HG03045 (cell line): ENCODE results near the gene TGM2.

ENCODE experiments used
- ATAC-seq: cut with Tn5 transposase; IDR thresholded peaks from one replicate; pipeline ENCODE4 v1.9.1; 2021; ENCODE audit warnings: mild to moderate bottlenecking, moderate library complexity; ENCODE audit not compliant: unreplicated experiment

TGM2 gene

GRCh38 chr20:38134427-38135270 lies 30.4 kb downstream of the TGM2 start:
- ATAC-seq, result no peak

- no peak for ATAC-seq
Measured at GRCh38 chr20:38133680-38134426, 31.2 kb downstream of the TGM2 start.

GRCh38 chr20:38132910-38133501 lies 32.1 kb downstream of the TGM2 start:
- ATAC-seq, result no peak

- no peak for ATAC-seq
Measured at GRCh38 chr20:38132156-38132909, 32.7 kb downstream of the TGM2 start.

GRCh38 chr20:38131588-38132121 lies 33.4 kb downstream of the TGM2 start:
- ATAC-seq, result no peak

- no peak for ATAC-seq
Measured at GRCh38 chr20:38130687-38131587, 34.1 kb downstream of the TGM2 start.

GRCh38 chr20:38129893-38130609 lies 35.0 kb downstream of the TGM2 start:
- no peak for ATAC-seq

GRCh38 chr20:38129248-38129865 lies 35.7 kb downstream of the TGM2 start:
- no peak for ATAC-seq

GRCh38 chr20:38128691-38129090 lies 36.4 kb downstream of the TGM2 start:
- ATAC-seq, result no peak

GRCh38 chr20:38127920-38128528 lies 37.0 kb downstream of the TGM2 start:
- no peak for ATAC-seq

- ATAC-seq, result no peak
Measured at GRCh38 chr20:38126932-38127621, 38.0 kb downstream of the TGM2 start.

- no peak for ATAC-seq
Measured at GRCh38 chr20:38126146-38126921, 38.7 kb downstream of the TGM2 start.

- no peak for ATAC-seq
Measured at GRCh38 chr20:38125157-38126056, 39.7 kb downstream of the TGM2 start.

- no peak for ATAC-seq
Measured at GRCh38 chr20:38123021-38123587, 42.0 kb downstream of the TGM2 start.

GRCh38 chr20:38121741-38122140 lies 43.3 kb downstream of the TGM2 start:
- ATAC-seq, result no peak

- no peak for ATAC-seq
Measured at GRCh38 chr20:38120625-38120988, 44.5 kb downstream of the TGM2 start.
